Body of pancreas (tissue), 4 donors: ENCODE measurements around the gene SLC1A5. TPM values are rescaled to one million over a fixed set of nuclear protein-coding genes. Genes with fewer than 3 reads are reported as not detected.

ENCODE experiments used
- ATAC-seq: fragments of 150-250 bp; one replicate; pipeline ENCODE4 v1.9.1; 2016
- DNase-seq, 4 donors: peaks; one replicate each; pipeline ENCODE4 v3.0.0-alpha.2; 2019
- H3K27ac ChIP-seq, 4 donors: fragments of 200-600 bp; sonication (generic); 1 replicate in 3 of 4; 2 replicates in 1 of 4; pipeline versions ENCODE4 v1.5.1 to v1.6.1; 2016 to 2019; ENCODE audit warnings: mild to moderate bottlenecking in 1 of 4, mixed read lengths in 1 of 4, moderate library complexity in 1 of 4
- H3K27me3 ChIP-seq, 2 donors: fragments of 200-600 bp; sonication (generic); one replicate each; pipeline ENCODE4 v1.6.0; 2016; ENCODE audit warnings: mild to moderate bottlenecking in 1 of 2
- H3K36me3 ChIP-seq, 2 donors: fragments of 200-600 bp; sonication (generic); replicated peaks in 1 of 2; 2 replicates each; pipeline ENCODE4 v1.5.1; 2016; ENCODE audit warnings: low read depth in 2 of 2; ENCODE audit not compliant: insufficient read depth in 1 of 2
- H3K4me1 ChIP-seq: fragments of 200-600 bp; sonication (generic); one replicate; pipeline ENCODE4 v1.6.0; 2016
- H3K4me3 ChIP-seq, 2 donors: fragments of 200-600 bp; sonication (generic); 1 replicate in 1 of 2; 2 replicates in 1 of 2; pipeline ENCODE4 v1.5.1; 2016 to 2019
- H3K9me3 ChIP-seq, 3 donors: fragments of 200-600 bp; sonication (generic); 1 replicate in 2 of 3; 2 replicates in 1 of 3; pipeline ENCODE4 v1.5.1; 2016
- CTCF ChIP-seq, 7 experiments: fragments of 450-650 bp in 4 of 7; fragments of 200-600 bp in 3 of 7; sonication (generic) in 3 of 7; IDR thresholded peaks; one replicate each; pipeline ENCODE4 v1.5.1; 2016 to 2019; ENCODE audit warnings: antibody characterized with exemption in 7 of 7
- POLR2A ChIP-seq, 3 donors: fragments of 450-650 bp; IDR thresholded peaks; one replicate each; pipeline ENCODE4 v1.6.1; 2016; ENCODE audit warnings: antibody characterized with exemption in 3 of 3, mild to moderate bottlenecking in 2 of 3
- WGBS, 2 donors: methylation state at CpG; one replicate each; pipeline ENCODE4 v1.1.5; 2017; 5-methylcytosine and 5-hydroxymethylcytosine counted together
- intact Hi-C: fragments of 100-400 bp; cut with DNase I; formaldehyde crosslinking; loops from one replicate; pipeline ENCODE4 v1.15.1; 2023
- total RNA-seq, 2 donors: library from RNA; depleted of rRNA; stranded (reverse); fragments of >200 nt; gene quantifications; one replicate each; pipeline ENCODE4 v1.1.0, GENCODE V29; 2016

Gene SLC1A5
- total RNA-seq, 2 donors from 2014 or later = 31.4 to 39.2 TPM

GRCh38 chr19:46821512-46822409, 33.4 kb upstream of the SLC1A5 start:
- ATAC-seq = no peak
- Histone ChIP-seq H3K27ac (no peak overlapping the region), H3K36me3 (no peaks in the 10 kb centered on the region)

GRCh38 chr19:46818812-46819211, 30.4 kb upstream of the SLC1A5 start:
- no peak for ATAC-seq
- Histone ChIP-seq H3K36me3 (no peaks in the 10 kb centered on the region), H3K27ac (no peak overlapping the region), H3K4me1 (peaks cover 3% of the 10 kb centered on the region), H3K27me3 (no peaks in the 10 kb centered on the region), H3K4me3 (no peak overlapping the region), H3K9me3 (no peaks in the 10 kb centered on the region)
- DNase-seq = no peak
- TF ChIP-seq POLR2A (IDR thresholded peaks at IDR 0.05) = no peak
- no peak for TF ChIP-seq CTCF (IDR thresholded peaks at IDR 0.05)
- WGBS, 2 donors = 60 to 92% methylated on average over 1 to 2 of the region's 2 CpGs
- intact Hi-C loops = no loop called here

More at GRCh38 chr19:46821512-46822409, 33.4 kb upstream of the SLC1A5 start:
- Histone ChIP-seq H3K4me1 (no peaks in the 10 kb centered on the region), H3K4me3 (no peak overlapping the region), H3K27me3 (no peaks in the 10 kb centered on the region), H3K9me3 (no peaks in the 10 kb centered on the region)
- intact Hi-C loops = no loop called here
- no peak for TF ChIP-seq CTCF (IDR thresholded peaks at IDR 0.05)
- no peak for TF ChIP-seq POLR2A (IDR thresholded peaks at IDR 0.05)
- DNase-seq = no peak
- 81 to 98% methylated on average over 6 to 15 of the region's 18 CpGs for WGBS, 2 donors

GRCh38 chr19:46815833-46816627, 27.6 kb upstream of the SLC1A5 start:
- DNase-seq (no peak), ATAC-seq (no peak)
- intact Hi-C loops = no loop called here
- Histone ChIP-seq H3K27me3 (no peaks in the 10 kb centered on the region), H3K4me3 (no peak overlapping the region), H3K27ac (no peak overlapping the region), H3K9me3 (no peaks in the 10 kb centered on the region), H3K4me1 (peaks cover 4% of the 10 kb centered on the region), H3K36me3 (no peaks in the 10 kb centered on the region)
- WGBS, 2 donors = 78 to 82% methylated on average over 16 to 18 of the region's 18 CpGs
- TF ChIP-seq CTCF (IDR thresholded peaks at IDR 0.05) (no peak), POLR2A (IDR thresholded peaks at IDR 0.05) (no peak)

GRCh38 chr19:46813839-46814358, 25.5 kb upstream of the SLC1A5 start:
- DNase-seq (peak; percentile 57 to 83 (median 72)), ATAC-seq (peak; percentile 83)
- Histone ChIP-seq H3K36me3 (no peaks in the 10 kb centered on the region), H3K4me1 (peaks cover 4% of the 10 kb centered on the region), H3K9me3 (no peaks in the 10 kb centered on the region), H3K27me3 (no peaks in the 10 kb centered on the region), H3K4me3 (no peak overlapping the region), H3K27ac (no peak overlapping the region)
- intact Hi-C loops = no loop called here
- TF ChIP-seq CTCF (IDR thresholded peaks at IDR 0.05) = no peak
- TF ChIP-seq POLR2A (IDR thresholded peaks at IDR 0.05) = no peak
- 14 to 29% methylated on average over 7 of the region's 7 CpGs for WGBS, 2 donors
